Loucy (cell line): ENCODE measurements around the gene TMEM39B.

Experiments used
- H2AFZ ChIP-seq: fragments of 200-600 bp; sonication (generic); 2 replicates; pipeline ENCODE4 v1.6.0; 2016; ENCODE audit warnings: antibody characterized with exemption, mild to moderate bottlenecking, low read length, moderate library complexity
- H3F3A ChIP-seq: fragments of 200-600 bp; 2 replicates; pipeline ENCODE4 v1.6.0; 2016; ENCODE audit warnings: antibody characterized with exemption, low read depth, mild to moderate bottlenecking
- H3K27me3 ChIP-seq: fragments of 200-600 bp; sonication (generic); 2 replicates; pipeline ENCODE4 v1.6.1; 2014; ENCODE audit warnings: low read length, mild to moderate bottlenecking; ENCODE audit not compliant: insufficient read depth, poor library complexity, severe bottlenecking
- H3K36me3 ChIP-seq: fragments of 200-600 bp; sonication (generic); 2 replicates; pipeline ENCODE4 v1.6.1; 2016; ENCODE audit warnings: low read length; ENCODE audit not compliant: insufficient read depth
- H3K4me1 ChIP-seq: fragments of 200-600 bp; sonication (generic); 2 replicates; pipeline ENCODE4 v1.5.1; 2014; ENCODE audit warnings: low read length, mild to moderate bottlenecking; ENCODE audit not compliant: insufficient read depth, poor library complexity, severe bottlenecking
- H3K4me2 ChIP-seq: fragments of 200-600 bp; sonication (generic); 2 replicates; pipeline ENCODE4 v1.6.0; 2014; ENCODE audit warnings: antibody characterized with exemption, low read length, low read depth, mild to moderate bottlenecking; ENCODE audit not compliant: poor library complexity, severe bottlenecking
- H3K4me3 ChIP-seq: fragments of 200-600 bp; sonication (generic); 2 replicates; pipeline ENCODE4 v1.5.1; 2014; ENCODE audit warnings: low read length, mild to moderate bottlenecking, mixed read lengths; ENCODE audit not compliant: poor library complexity, severe bottlenecking
- H3K79me2 ChIP-seq: fragments of 200-600 bp; sonication (generic); 2 replicates; pipeline ENCODE4 v1.6.1; 2014; ENCODE audit warnings: low read length; ENCODE audit not compliant: insufficient read depth
- H3K9ac ChIP-seq: fragments of 200-600 bp; sonication (generic); 2 replicates; pipeline ENCODE4 v1.6.0; 2014; ENCODE audit warnings: mild to moderate bottlenecking, low read depth, low read length, moderate library complexity; ENCODE audit not compliant: poor library complexity, severe bottlenecking
- H3K9me2 ChIP-seq: fragments of 200-600 bp; sonication (generic); replicated peaks from 2 replicates; pipeline ENCODE4 v1.6.1; 2016; ENCODE audit warnings: low read depth, low read length, mixed read lengths
- H3K9me3 ChIP-seq: fragments of 200-600 bp; sonication (generic); 2 replicates; pipeline ENCODE4 v1.6.1; 2014; ENCODE audit warnings: mild to moderate bottlenecking, antibody characterized with exemption, low read length, low read depth; ENCODE audit not compliant: insufficient read depth
- H4K20me1 ChIP-seq: fragments of 200-600 bp; sonication (generic); 2 replicates; pipeline ENCODE4 v1.6.0; 2014; ENCODE audit warnings: antibody characterized with exemption, low read length, mild to moderate bottlenecking; ENCODE audit not compliant: insufficient read depth, poor library complexity, severe bottlenecking
- CTCF ChIP-seq: fragments of 200-600 bp; sonication (generic); conservative IDR thresholded peaks from 2 replicates; pipeline ENCODE4 v1.5.1; 2014; ENCODE audit warnings: mild to moderate bottlenecking, antibody characterized with exemption, low read length
- EZH2phosphoT487 ChIP-seq: fragments of 200-600 bp; IDR thresholded peaks from 2 replicates; pipeline ENCODE4 v1.6.1; 2018; ENCODE audit warnings: antibody characterized with exemption, mild to moderate bottlenecking, moderate library complexity, borderline replicate concordance

The TMEM39B gene

GRCh38 chr1:32104127-32104526, 31.4 kb downstream of the TMEM39B start:
- Histone ChIP-seq H3K4me3 (no peak overlapping the region), H3K4me2 (no peak overlapping the region), H3K36me3 (peaks cover 30% of the 10 kb centered on the region; the same call in 1 of the 2 replicates)

DNA sequence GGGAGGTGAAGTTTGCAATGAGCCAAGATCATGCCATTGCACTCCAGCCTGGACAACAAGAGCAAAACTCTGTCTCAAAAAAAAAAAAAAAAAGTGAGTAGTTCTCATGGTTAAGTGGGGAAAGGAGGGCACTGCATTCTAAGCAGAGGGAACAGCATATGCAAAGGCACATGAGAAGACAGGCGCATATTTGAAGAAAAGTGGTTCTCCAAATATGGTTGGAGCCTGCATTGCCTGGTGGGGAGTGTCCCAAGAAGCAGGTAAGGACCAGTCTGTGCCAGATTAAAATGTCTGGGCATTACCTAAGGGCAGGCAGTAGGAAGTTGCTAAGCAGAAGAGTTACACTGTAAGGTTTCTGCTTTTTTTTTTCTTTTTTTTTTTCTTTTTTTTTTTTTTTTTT, 32.6 kb downstream of the TMEM39B start:
- Histone ChIP-seq H3K36me3 (peaks cover 25% of the 10 kb centered on the region; the same call in 1 of the 2 replicates), H3K4me2 (no peak overlapping the region), H3K9ac (no peak overlapping the region), H3K79me2 (peaks cover 24% of the 10 kb centered on the region), H3F3A (no peaks in the 10 kb centered on the region), H3K4me3 (no peak overlapping the region), H3K4me1 (peaks cover 13% of the 10 kb centered on the region), H3K9me2 (no peaks in the 10 kb centered on the region), H2AFZ (no peak overlapping the region), H4K20me1 (peaks cover 20% of the 10 kb centered on the region), H3K9me3 (no peaks in the 10 kb centered on the region), H3K27me3 (no peaks in the 10 kb centered on the region)
- TF ChIP-seq CTCF: no peak
- no peak for TF ChIP-seq EZH2phosphoT487

More at GRCh38 chr1:32104127-32104526, 31.4 kb downstream of the TMEM39B start:
- TF ChIP-seq EZH2phosphoT487: no peak
- TF ChIP-seq CTCF: no peak
- Histone ChIP-seq H4K20me1 (peaks cover 11% of the 10 kb centered on the region), H3K79me2 (peaks cover 12% of the 10 kb centered on the region), H3K9me2 (no peaks in the 10 kb centered on the region), H3K27me3 (no peaks in the 10 kb centered on the region), H3F3A (no peaks in the 10 kb centered on the region), H3K4me1 (peaks cover 5% of the 10 kb centered on the region), H2AFZ (no peak overlapping the region), H3K9ac (no peak overlapping the region), H3K9me3 (no peaks in the 10 kb centered on the region)

- peak overlapping the region; percentile 90 for H3K4me2 ChIP-seq
- H3K79me2 ChIP-seq: peaks cover 39% of the 10 kb centered on the region
- H2AFZ ChIP-seq: no peak overlapping the region
- no peaks in the 10 kb centered on the region for H3F3A ChIP-seq
- no peaks in the 10 kb centered on the region for H3K9me2 ChIP-seq
- peaks cover 34% of the 10 kb centered on the region for H4K20me1 ChIP-seq
- no peak for TF ChIP-seq EZH2phosphoT487
- no peak for TF ChIP-seq CTCF
- no peak overlapping the region for H3K9ac ChIP-seq
- H3K9me3 ChIP-seq: no peaks in the 10 kb centered on the region
- no peak overlapping the region for H3K4me3 ChIP-seq
- peaks cover 21% of the 10 kb centered on the region for H3K4me1 ChIP-seq
- peaks cover 13% of the 10 kb centered on the region; the same call in 1 of the 2 replicates for H3K36me3 ChIP-seq
- no peaks in the 10 kb centered on the region for H3K27me3 ChIP-seq
Measured at GRCh38 chr1:32106663-32107275, 34.0 kb downstream of the TMEM39B start.
